Measurements from ENCODE around the gene ZNF536. TPM values are rescaled to one million over a fixed set of nuclear protein-coding genes. Genes with fewer than 3 reads are reported as not detected.

ZNF536 gene
- total RNA-seq, 2 experiments from 2014 or later = not detected

DNA sequence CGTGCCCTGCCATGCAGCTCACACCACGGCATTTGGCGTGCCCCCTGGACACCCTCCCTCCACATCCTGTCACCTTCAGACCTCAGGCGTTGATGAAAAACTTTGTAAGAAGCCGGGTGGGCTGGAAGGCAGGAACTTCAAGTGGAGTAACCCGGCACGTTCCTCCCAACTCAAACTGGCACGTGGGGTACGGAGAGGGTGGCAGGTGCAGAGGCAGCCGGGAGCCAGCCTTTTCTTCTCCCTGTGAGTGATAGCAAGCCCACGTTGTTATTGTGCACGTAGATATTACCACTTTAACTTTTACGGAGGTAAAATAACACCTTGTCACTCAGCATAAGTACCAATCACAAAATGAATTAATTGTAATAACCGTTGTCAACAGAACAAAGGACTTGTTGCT is 198.0 kb downstream of the ZNF536 start:
- ChIA-PET CTCF (no interaction called here), POLR2A (no interaction called here)
- H3K27me3 Mint-ChIP-seq = no peaks in the 10 kb centered on the region
- no peaks in the 10 kb centered on the region for H3K4me1 Mint-ChIP-seq
- intact Hi-C loops (cut with DNase I, micrococcal nuclease) = no loop called here
- ATAC-seq = no peak
- H3K27ac Mint-ChIP-seq = no peak overlapping the region
- no peaks in the 10 kb centered on the region for H3K9me3 Mint-ChIP-seq (ENCODE audit: low read depth)
- no peaks in the 10 kb centered on the region for H3K36me3 Mint-ChIP-seq (ENCODE audit: low read depth)
- H3K4me3 Mint-ChIP-seq = no peak overlapping the region
- no peak for DNase-seq

GRCh38 chr19:30577551-30578105 is 205.4 kb downstream of the ZNF536 start:
- Mint-ChIP-seq H3K27me3 (peaks cover 5% of the 10 kb centered on the region), H3K4me1 (no peaks in the 10 kb centered on the region), H3K4me3 (no peak overlapping the region), H3K36me3 (ENCODE audit: low read depth) (no peaks in the 10 kb centered on the region), H3K9me3 (ENCODE audit: low read depth) (no peaks in the 10 kb centered on the region), H3K27ac (no peak overlapping the region)
- POLR2A ChIA-PET = no interaction called here
- DNase-seq (no peak), ATAC-seq (no peak)
- CTCF ChIA-PET = no interaction called here
- intact Hi-C loops (cut with DNase I, micrococcal nuclease) = no loop called here

DNA sequence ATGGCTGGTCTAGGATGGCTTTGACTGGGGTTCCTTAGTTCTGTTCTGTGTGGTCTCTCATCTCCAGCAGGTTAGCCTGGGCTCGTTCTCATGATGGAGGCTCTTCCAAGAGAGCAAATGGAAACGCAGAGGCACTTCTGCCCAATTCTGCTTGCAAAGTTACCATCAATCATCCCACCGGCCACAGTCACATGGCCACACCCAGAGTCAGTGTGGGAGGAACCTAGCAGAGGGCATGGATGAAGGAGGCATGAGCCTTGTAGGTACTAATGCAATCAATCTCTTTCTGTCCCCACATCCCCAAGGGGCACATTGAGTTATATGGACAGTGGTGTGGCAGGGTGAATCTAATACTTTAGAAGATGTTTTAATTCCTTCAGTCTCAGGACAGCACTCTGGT is 207.2 kb downstream of the ZNF536 start:
- intact Hi-C loops (cut with DNase I, micrococcal nuclease) = no loop called here
- Mint-ChIP-seq H3K27me3 (peaks cover 5% of the 10 kb centered on the region), H3K36me3 (ENCODE audit: low read depth) (no peaks in the 10 kb centered on the region), H3K4me3 (no peak overlapping the region), H3K4me1 (no peaks in the 10 kb centered on the region), H3K9me3 (ENCODE audit: low read depth) (no peaks in the 10 kb centered on the region), H3K27ac (no peak overlapping the region)
- ATAC-seq (no peak), DNase-seq (no peak)
- CTCF ChIA-PET = interaction anchor here (0.5 kb wide), 1 partner anchor 847 kb away, joined by 3 read pairs; no protein-coding TSS in a partner anchor
- POLR2A ChIA-PET = no interaction called here

- no peak overlapping the region for H3K4me3 Mint-ChIP-seq
- no peaks in the 10 kb centered on the region for H3K4me1 Mint-ChIP-seq
- no peaks in the 10 kb centered on the region for H3K36me3 Mint-ChIP-seq (ENCODE audit: low read depth)
- CTCF ChIA-PET = no interaction called here
- H3K9me3 Mint-ChIP-seq (ENCODE audit: low read depth) = no peaks in the 10 kb centered on the region
- DNase-seq (no peak), ATAC-seq (no peak)
- POLR2A ChIA-PET = interaction anchor here (0.8 kb wide), 1 partner anchor 958 kb away, joined by 3 read pairs; no protein-coding TSS in a partner anchor
- H3K27me3 Mint-ChIP-seq = peaks cover 7% of the 10 kb centered on the region
- intact Hi-C loops (cut with DNase I, micrococcal nuclease) = no loop called here
- no peak overlapping the region for H3K27ac Mint-ChIP-seq
Observed at GRCh38 chr19:30580673-30581072, 208.5 kb downstream of the ZNF536 start.

DNA sequence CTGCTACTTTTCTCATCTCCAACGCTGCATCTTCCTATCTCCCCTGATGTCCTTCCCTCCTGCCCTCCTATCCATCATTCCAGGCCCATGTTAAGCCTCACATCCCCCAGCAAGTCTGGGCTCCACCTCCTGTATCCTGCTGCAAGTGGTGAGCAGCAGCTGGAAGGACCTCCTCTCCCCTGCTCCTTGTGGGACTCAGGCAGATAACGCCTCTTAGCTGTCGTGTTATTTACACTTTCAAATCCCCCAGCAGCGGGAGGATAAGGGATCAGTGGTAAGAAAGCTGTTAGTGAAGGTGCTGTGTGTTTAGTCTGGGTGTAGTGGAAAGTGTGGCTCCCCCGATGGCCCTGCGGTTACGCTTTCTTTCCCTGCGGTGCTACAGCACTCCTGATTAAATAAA is 211.9 kb downstream of the ZNF536 start:
- ChIA-PET CTCF (no interaction called here), POLR2A (no interaction called here)
- Mint-ChIP-seq H3K9me3 (ENCODE audit: low read depth) (no peaks in the 10 kb centered on the region), H3K27ac (no peak overlapping the region), H3K27me3 (peaks cover 6% of the 10 kb centered on the region), H3K4me3 (no peak overlapping the region), H3K4me1 (no peaks in the 10 kb centered on the region), H3K36me3 (ENCODE audit: low read depth) (no peaks in the 10 kb centered on the region)
- ATAC-seq (no peak), DNase-seq (no peak)
- intact Hi-C loops (cut with DNase I, micrococcal nuclease) = no loop called here

DNA sequence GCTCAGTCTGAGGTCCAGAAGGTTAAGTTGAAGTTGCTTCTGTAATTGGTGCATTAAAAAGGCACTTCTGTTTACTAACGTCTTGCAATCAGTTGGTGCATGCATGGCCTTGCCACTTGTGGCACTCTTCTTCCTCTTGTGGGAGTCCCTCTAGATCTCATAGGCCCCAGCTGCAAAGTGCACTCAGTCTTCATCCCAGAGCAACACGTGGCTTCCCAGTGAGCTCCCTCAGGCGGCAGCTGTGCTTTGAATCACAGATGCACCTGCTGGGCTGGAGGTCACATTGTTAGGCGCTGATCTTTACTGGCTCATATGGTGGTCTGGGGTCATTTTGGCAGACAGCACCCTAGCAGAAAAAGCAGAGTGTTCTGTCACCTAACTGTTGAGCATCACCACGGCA is 215.7 kb downstream of the ZNF536 start:
- no peak overlapping the region for H3K4me3 Mint-ChIP-seq
- H3K27me3 Mint-ChIP-seq = peaks cover 2% of the 10 kb centered on the region
- intact Hi-C loops (cut with DNase I, micrococcal nuclease) = no loop called here
- H3K9me3 Mint-ChIP-seq (ENCODE audit: low read depth) = no peaks in the 10 kb centered on the region
- no peaks in the 10 kb centered on the region for H3K36me3 Mint-ChIP-seq (ENCODE audit: low read depth)
- H3K27ac Mint-ChIP-seq = no peak overlapping the region
- ATAC-seq = no peak
- DNase-seq = no peak
- ChIA-PET CTCF (no interaction called here), POLR2A (no interaction called here)
- H3K4me1 Mint-ChIP-seq = no peaks in the 10 kb centered on the region

DNA sequence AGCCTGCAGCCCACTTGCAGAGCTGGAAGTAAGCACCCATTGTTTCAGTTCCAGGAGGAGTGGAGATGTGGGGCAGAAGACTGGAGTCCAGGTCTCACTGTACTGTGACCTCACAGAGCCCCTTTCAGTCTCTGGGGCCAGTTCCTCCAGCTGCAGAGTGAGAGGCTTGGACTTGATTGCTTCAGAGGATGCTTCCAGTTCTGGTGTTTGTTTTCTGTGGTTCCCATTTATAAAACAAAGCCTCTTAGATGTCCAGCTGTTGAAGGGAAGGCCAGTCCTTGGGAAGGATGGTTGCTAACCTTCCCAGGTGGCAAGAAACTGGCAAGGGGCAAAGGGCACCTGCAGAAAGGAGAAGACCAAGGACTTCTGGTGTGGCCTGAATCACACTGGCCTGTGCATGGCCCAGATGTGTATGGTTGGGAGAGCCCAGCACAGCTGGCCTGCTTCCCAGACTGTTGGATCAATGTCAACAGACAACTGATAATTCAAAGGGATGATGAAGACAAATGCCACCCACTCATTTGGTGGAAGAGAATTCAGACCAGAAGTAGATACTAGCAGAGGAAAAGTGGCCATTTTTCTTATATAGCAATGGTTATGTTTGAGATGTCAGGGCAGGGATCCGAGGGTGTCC is 218.5 kb downstream of the ZNF536 start:
- no peaks in the 10 kb centered on the region for H3K4me1 Mint-ChIP-seq
- ChIA-PET POLR2A (no interaction called here), CTCF (no interaction called here)
- no peak for DNase-seq
- no peaks in the 10 kb centered on the region for H3K9me3 Mint-ChIP-seq (ENCODE audit: low read depth)
- H3K36me3 Mint-ChIP-seq (ENCODE audit: low read depth) = no peaks in the 10 kb centered on the region
- no peak overlapping the region for H3K4me3 Mint-ChIP-seq
- H3K27me3 Mint-ChIP-seq = peaks cover under 1% of the 10 kb centered on the region
- ATAC-seq = no peak
- no peak overlapping the region for H3K27ac Mint-ChIP-seq
- intact Hi-C loops (cut with DNase I, micrococcal nuclease) = no loop called here

GRCh38 chr19:30593356-30593755 is 221.2 kb downstream of the ZNF536 start:
- Mint-ChIP-seq H3K9me3 (ENCODE audit: low read depth) (no peaks in the 10 kb centered on the region), H3K36me3 (ENCODE audit: low read depth) (no peaks in the 10 kb centered on the region), H3K27me3 (no peaks in the 10 kb centered on the region), H3K4me3 (no peak overlapping the region), H3K27ac (no peak overlapping the region), H3K4me1 (no peaks in the 10 kb centered on the region)
- DNase-seq = no peak
- intact Hi-C loops (cut with DNase I, micrococcal nuclease) = no loop called here
- POLR2A ChIA-PET = no interaction called here
- CTCF ChIA-PET = no interaction called here
- no peak for ATAC-seq

- ATAC-seq (no peak), DNase-seq (no peak)
- no peaks in the 10 kb centered on the region for H3K4me1 Mint-ChIP-seq
- ChIA-PET POLR2A (no interaction called here), CTCF (no interaction called here)
- intact Hi-C loops (cut with DNase I, micrococcal nuclease) = no loop called here
- H3K36me3 Mint-ChIP-seq (ENCODE audit: low read depth) = no peaks in the 10 kb centered on the region
- no peaks in the 10 kb centered on the region for H3K9me3 Mint-ChIP-seq (ENCODE audit: low read depth)
- no peak overlapping the region for H3K4me3 Mint-ChIP-seq
- no peaks in the 10 kb centered on the region for H3K27me3 Mint-ChIP-seq
- H3K27ac Mint-ChIP-seq = no peak overlapping the region
Observed at GRCh38 chr19:30593975-30594745, 222.0 kb downstream of the ZNF536 start.

DNA sequence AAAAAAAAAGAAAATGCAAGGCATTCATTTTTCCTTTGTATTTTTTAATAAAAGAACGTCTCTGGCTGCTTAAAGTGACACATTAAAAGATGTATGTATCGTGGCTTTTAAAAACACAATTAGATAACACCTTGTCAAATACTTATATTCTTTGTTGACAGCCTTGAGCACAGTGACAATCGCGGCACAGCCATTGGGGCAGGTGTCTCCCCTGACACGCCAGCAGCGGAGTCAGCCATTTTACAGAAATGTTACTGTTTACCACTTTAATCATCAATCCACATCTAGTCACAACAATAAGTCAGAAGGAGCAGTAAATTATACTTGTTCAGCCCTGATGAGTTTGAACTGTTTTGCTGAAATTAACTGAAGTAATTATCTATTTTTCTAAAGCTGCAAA is 224.1 kb downstream of the ZNF536 start:
- ATAC-seq (no peak), DNase-seq (no peak)
- intact Hi-C loops (cut with DNase I, micrococcal nuclease) = no loop called here
- H3K27ac Mint-ChIP-seq = no peak overlapping the region
- no peaks in the 10 kb centered on the region for H3K9me3 Mint-ChIP-seq (ENCODE audit: low read depth)
- H3K27me3 Mint-ChIP-seq = peaks cover 2% of the 10 kb centered on the region
- ChIA-PET POLR2A (no interaction called here), CTCF (no interaction called here)
- H3K4me3 Mint-ChIP-seq = no peak overlapping the region
- H3K4me1 Mint-ChIP-seq = no peaks in the 10 kb centered on the region
- no peaks in the 10 kb centered on the region for H3K36me3 Mint-ChIP-seq (ENCODE audit: low read depth)

- Mint-ChIP-seq H3K4me3 (no peak overlapping the region), H3K9me3 (ENCODE audit: low read depth) (no peaks in the 10 kb centered on the region), H3K27me3 (peaks cover 2% of the 10 kb centered on the region), H3K27ac (no peak overlapping the region), H3K4me1 (no peaks in the 10 kb centered on the region), H3K36me3 (ENCODE audit: low read depth) (no peaks in the 10 kb centered on the region)
- ChIA-PET POLR2A (no interaction called here), CTCF (no interaction called here)
- intact Hi-C loops (cut with DNase I, micrococcal nuclease) = no loop called here
- ATAC-seq (no peak), DNase-seq (no peak)
Observed at GRCh38 chr19:30596813-30597399, 224.7 kb downstream of the ZNF536 start.

DNA sequence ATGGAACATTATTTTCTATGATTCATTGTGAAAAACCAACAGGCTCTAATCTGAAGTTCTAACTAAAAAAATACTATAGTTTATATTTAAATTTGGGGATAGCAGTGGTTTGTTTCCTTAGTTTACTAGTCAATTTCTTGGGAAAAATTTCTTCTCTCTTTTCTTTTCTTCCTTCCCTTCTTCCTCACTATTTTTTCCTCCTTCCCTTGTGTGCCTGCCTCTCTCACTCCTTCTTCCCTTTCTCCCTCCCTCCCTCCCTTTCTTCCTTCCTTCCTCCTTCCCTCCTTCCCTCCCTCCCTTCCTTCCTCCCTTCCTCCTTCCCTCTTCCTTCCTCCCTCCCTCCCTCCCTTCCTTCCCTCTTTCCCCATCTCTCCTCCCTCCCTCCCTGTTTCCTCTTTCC is 226.5 kb downstream of the ZNF536 start:
- intact Hi-C loops (cut with DNase I, micrococcal nuclease) = no loop called here
- H3K36me3 Mint-ChIP-seq (ENCODE audit: low read depth) = no peaks in the 10 kb centered on the region
- ChIA-PET POLR2A (no interaction called here), CTCF (no interaction called here)
- H3K4me1 Mint-ChIP-seq = no peaks in the 10 kb centered on the region
- peaks cover 2% of the 10 kb centered on the region for H3K27me3 Mint-ChIP-seq
- H3K27ac Mint-ChIP-seq = no peak overlapping the region
- no peaks in the 10 kb centered on the region for H3K9me3 Mint-ChIP-seq (ENCODE audit: low read depth)
- DNase-seq (no peak), ATAC-seq (no peak)
- H3K4me3 Mint-ChIP-seq = no peak overlapping the region

All from activated CD4-positive, alpha-beta T cell treated with anti-CD3 and anti-CD28 coated beads for 36 hours (primary cell).